Coronary artery (tissue), 2 donors: ENCODE data around the gene TMUB2.

Experiments used
- DNase-seq: peaks from one replicate; pipeline ENCODE4 v3.0.0-alpha.2; 2017; ENCODE audit warnings: low spot score
- H3K27ac ChIP-seq, 2 donors: fragments of 200-600 bp; sonication (generic); one replicate each; pipeline ENCODE4 v1.5.1; 2016 to 2019
- H3K4me3 ChIP-seq: fragments of 200-600 bp; sonication (generic); 2 replicates; pipeline ENCODE4 v1.5.1; 2016; ENCODE audit warnings: mild to moderate bottlenecking, moderate library complexity
- CTCF ChIP-seq: fragments of 200-600 bp; sonication (generic); IDR thresholded peaks from one replicate; pipeline ENCODE4 v1.5.1; 2019; ENCODE audit warnings: antibody characterized with exemption

The TMUB2 gene

GRCh38 chr17:44170499-44171201, 16.1 kb upstream of the TMUB2 start, which contains the start of gene ASB16:
Gene ASB16, plus strand, starts transcription at chr17:44170704. Its CDS starts 86 bp downstream, at chr17:44170790.
- peak within 1 kb of the TSS; percentile 67 for H3K4me3 ChIP-seq
- no peak for DNase-seq

GRCh38 chr17:44171931-44172455, 14.8 kb upstream of the TMUB2 start:
- no peak for TF ChIP-seq CTCF
- DNase-seq: no peak
- Histone ChIP-seq H3K27ac (no peak overlapping the region), H3K4me3 (no peak overlapping the region)

More at GRCh38 chr17:44170499-44171201, 16.1 kb upstream of the TMUB2 start, which contains the start of gene ASB16:
- H3K27ac ChIP-seq: peak within 1 kb of the TSS; percentile 77 to 83
- no peak for TF ChIP-seq CTCF

- Histone ChIP-seq H3K27ac (no peak overlapping the region), H3K4me3 (no peak overlapping the region)
- DNase-seq: no peak
- TF ChIP-seq CTCF: no peak
These were observed 12.3 kb upstream of the TMUB2 start for GRCh38 chr17:44174427-44174826.

- TF ChIP-seq CTCF: no peak
These were observed 10.5 kb upstream of the TMUB2 start for GRCh38 chr17:44176257-44176656.

GRCh38 chr17:44176671-44177501, 9.9 kb upstream of the TMUB2 start:
- Histone ChIP-seq H3K27ac (no peak overlapping the region), H3K4me3 (no peak overlapping the region)
- no peak for DNase-seq
- no peak for TF ChIP-seq CTCF

More at GRCh38 chr17:44176257-44176656, 10.5 kb upstream of the TMUB2 start:
- no peak for DNase-seq
- Histone ChIP-seq H3K27ac (no peak overlapping the region), H3K4me3 (no peak overlapping the region)

- TF ChIP-seq CTCF: no peak
- Histone ChIP-seq H3K27ac (no peak overlapping the region), H3K4me3 (no peak overlapping the region)
- no peak for DNase-seq
These were observed 9.1 kb upstream of the TMUB2 start for GRCh38 chr17:44177640-44178039.
